HepG2 (cell line): ENCODE measurements around the gene CAMKMT. TPM values are rescaled to one million over a fixed set of nuclear protein-coding genes. Genes with fewer than 3 reads are reported as not detected.

ENCODE experiments used
- ATAC-seq: fragments of 200-7000 bp; cut with Tn5 transposase; 3 replicates; pipeline ENCODE4 v1.9.1; 2020; ENCODE audit warnings: mild to moderate bottlenecking, moderate library complexity
- BruUV-seq: library from RNA; stranded (reverse); fragments of 400-500 nt; replicated peaks from 2 replicates; lab custom pipeline; 2021; lab: Mats Ljungman, UMichigan
- CTCF ChIA-PET: fragments of 300-600 bp; formaldehyde crosslinking; extraction: SDS; loops from one replicate; lab custom pipeline; 2021; ENCODE audit warnings: low total read pairs, inconsistent platforms, low intra/inter-chr PET ratio; lab: Yijun Ruan, JAX
- POLR2A ChIA-PET: fragments of 350-600 bp; sonication (Branson Sonifier 250); formaldehyde crosslinking; loops from one replicate; lab custom pipeline; 2020; ENCODE audit warnings: antibody characterized with exemption, inconsistent platforms; lab: Yijun Ruan, JAX
- DNase-seq: peaks from one replicate; pipeline ENCODE4 v3.0.0-alpha.2; 2015; ENCODE audit warnings: low spot score
- FAIRE-seq: peaks from 3 replicates; lab custom pipeline; 2011; peaks lifted over from hg19 to GRCh38; lab: Jason Lieb, UNC
- H2AFZ ChIP-seq: one replicate; pipeline ENCODE4 v1.6.1; 2011; ENCODE audit warnings: low read length, inconsistent platforms
- H3K27ac ChIP-seq: fragments of 300-600 bp; 3 replicates; pipeline ENCODE4 v1.8.0; 2011; ENCODE audit warnings: mixed run types, mild to moderate bottlenecking, mixed read lengths, low read length, inconsistent platforms; ENCODE audit not compliant: insufficient read depth; ENCODE audit errors: extremely low read length
- H3K27me3 ChIP-seq, 2 experiments: fragments of 200-600 bp in 1 of 2; 2 replicates in 1 of 2; 3 replicates in 1 of 2; pipeline versions ENCODE4 v1.6.0 to v1.8.0; 2011; ENCODE audit warnings: low read length in 2 of 2, mild to moderate bottlenecking in 2 of 2, moderate library complexity in 2 of 2, inconsistent platforms in 1 of 2; ENCODE audit not compliant: insufficient read depth in 2 of 2, control insufficient read depth in 1 of 2
- H3K36me3 ChIP-seq, 2 experiments: fragments of 200-600 bp in 1 of 2; replicated peaks in 1 of 2; 2 replicates in 1 of 2; 3 replicates in 1 of 2; pipeline versions ENCODE4 v1.5.1 to v1.8.0; 2011; ENCODE audit warnings: low read length in 2 of 2, inconsistent platforms in 1 of 2; ENCODE audit not compliant: insufficient read depth in 2 of 2, control insufficient read depth in 1 of 2
- H3K4me1 ChIP-seq: 2 replicates; pipeline ENCODE4 v1.5.1; 2012; ENCODE audit warnings: low read length, inconsistent platforms; ENCODE audit not compliant: insufficient read depth
- H3K4me2 ChIP-seq: 2 replicates; pipeline ENCODE4 v1.6.0; 2011; ENCODE audit warnings: low read depth, low read length, inconsistent platforms
- H3K4me3 ChIP-seq, 3 experiments: fragments of 200-600 bp in 1 of 3; sonication (generic), shearing (Covaris generic) in 1 of 3; replicated peaks in 1 of 3; 2 replicates each; pipeline ENCODE4 v1.5.1; 2011 to 2016; ENCODE audit warnings: low read length in 3 of 3, inconsistent platforms in 2 of 3, low read depth in 2 of 3, mild to moderate bottlenecking in 2 of 3, control low read depth in 1 of 3, mixed read lengths in 1 of 3; ENCODE audit not compliant: insufficient read depth in 1 of 3
- H3K79me2 ChIP-seq: one replicate; pipeline ENCODE4 v1.6.1; 2011; ENCODE audit warnings: low read length, inconsistent platforms; ENCODE audit not compliant: insufficient read depth
- H3K9ac ChIP-seq: 2 replicates; pipeline ENCODE4 v1.6.0; 2011; ENCODE audit warnings: mild to moderate bottlenecking, low read depth, low read length, inconsistent platforms; ENCODE audit not compliant: insufficient read depth
- H3K9me3 ChIP-seq: 2 replicates; pipeline ENCODE4 v1.5.1; 2012; ENCODE audit warnings: mild to moderate bottlenecking, low read length
- H4K20me1 ChIP-seq: 2 replicates; pipeline ENCODE4 v1.6.0; 2011; ENCODE audit warnings: inconsistent platforms, mild to moderate bottlenecking, low read length, moderate library complexity; ENCODE audit not compliant: insufficient read depth
- DPF2 ChIP-seq: sonication (generic); formaldehyde crosslinking; IDR thresholded peaks from 2 replicates; pipeline ENCODE4 v1.4.0; 2020; ENCODE audit warnings: mild to moderate bottlenecking, low read depth, missing genetic modification reagents, borderline replicate concordance
- FOXP1 ChIP-seq, 2 experiments: fragments of 450-650 bp in 1 of 2; IDR thresholded peaks; 2 replicates each; pipeline ENCODE4 v1.6.1; 2017 to 2018; ENCODE audit warnings: antibody characterized with exemption in 1 of 2
- KDM3A ChIP-seq: IDR thresholded peaks from 2 replicates; pipeline ENCODE4 v1.6.1; 2018; ENCODE audit warnings: low read depth, missing compliant biosample characterization
- KLF12 ChIP-seq: sonication (generic); formaldehyde crosslinking; IDR thresholded peaks from 2 replicates; pipeline ENCODE4 v1.4.0; 2020; ENCODE audit warnings: missing genetic modification reagents, borderline replicate concordance
- MBD4 ChIP-seq: IDR thresholded peaks from 2 replicates; pipeline ENCODE4 v1.6.1; 2012; ENCODE audit warnings: low read length, inconsistent platforms, borderline replicate concordance
- NFE2 ChIP-seq: sonication (generic); formaldehyde crosslinking; IDR thresholded peaks from 2 replicates; pipeline ENCODE4 v1.4.0; 2020; ENCODE audit warnings: missing genetic modification reagents
- NFYC ChIP-seq: IDR thresholded peaks from 2 replicates; pipeline ENCODE4 v1.6.1; 2016; ENCODE audit warnings: missing genetic modification reagents, missing compliant biosample characterization
- NR2F2 ChIP-seq: IDR thresholded peaks from 2 replicates; pipeline ENCODE4 v1.6.1; 2012; ENCODE audit warnings: low read depth, inconsistent platforms, borderline replicate concordance
- REXO4 ChIP-seq: sonication (generic); formaldehyde crosslinking; IDR thresholded peaks from 2 replicates; pipeline ENCODE4 v1.8.0; 2022; ENCODE audit warnings: missing genetic modification reagents, mild to moderate bottlenecking, borderline replicate concordance
- SALL1 ChIP-seq: sonication (generic); formaldehyde crosslinking; IDR thresholded peaks from 2 replicates; pipeline ENCODE4 v1.8.0; 2022; ENCODE audit warnings: mild to moderate bottlenecking, missing genetic modification reagents
- ZNF83 ChIP-seq: sonication (generic); formaldehyde crosslinking; IDR thresholded peaks from 2 replicates; pipeline ENCODE4 v1.4.0; 2020; ENCODE audit warnings: missing genetic modification reagents, mild to moderate bottlenecking, borderline replicate concordance
- ZSCAN25 ChIP-seq: sonication (generic); formaldehyde crosslinking; IDR thresholded peaks from 2 replicates; pipeline ENCODE4 v1.8.0; 2022; ENCODE audit warnings: mild to moderate bottlenecking, missing genetic modification reagents
- WGBS: methylation state at CpG from one replicate; pipeline ENCODE4 v1.1.6; 2017; ENCODE audit warnings: low lambda C conversion rate; 5-methylcytosine and 5-hydroxymethylcytosine counted together
- in situ Hi-C: cut with HindIII; loops from 2 replicates; pipeline ENCODE4 v1.10.0; 2017; ENCODE audit warnings: low pct_unique_long_range_greater_than_20kb; ENCODE audit not compliant: extremely low pct_ligation_motif_present
- intact Hi-C: fragments of 100-400 bp; cut with micrococcal nuclease; formaldehyde crosslinking; loops from one replicate; pipeline ENCODE4 v1.10.0; 2022; ENCODE audit not compliant: unreplicated experiment
- polyA plus RNA-seq, 8 experiments: library from polyadenylated mRNA; depleted of rRNA in 3 of 8; stranded (reverse) in 7 of 8; unstranded in 1 of 8; fragments of >200 nt; fragmentation: Illumina TruSeq in 4 of 8; extraction: Trizol in 4 of 8; gene quantifications; 2 replicates each; pipeline versions ENCODE4 v1.2.1 to v1.2.3, GENCODE V29; 2011 to 2016; ENCODE audit warnings: low read depth in 4 of 8, missing spikeins in 1 of 8, mixed read lengths in 1 of 8; ENCODE audit not compliant: insufficient read depth in 1 of 8
- total RNA-seq, 5 experiments: library from RNA; depleted of rRNA; stranded (reverse); fragments of >200 nt; fragmentation: Illumina TruSeq; extraction: Trizol; gene quantifications; 2 replicates each; pipeline ENCODE4 v1.2.3, GENCODE V29; 2016; ENCODE audit warnings: low read depth in 1 of 5
- TF ChIP-seq, protein P1 (sequence below): fragments of 450-650 bp; IDR thresholded peaks from 2 replicates; pipeline ENCODE4 v1.6.1; 2016
- TF ChIP-seq, protein P2 (sequence below): sonication (generic); formaldehyde crosslinking; IDR thresholded peaks from 2 replicates; pipeline ENCODE4 v1.4.0; 2020; ENCODE audit warnings: missing genetic modification reagents
- TF ChIP-seq, protein P3 (sequence below): sonication (generic); formaldehyde crosslinking; IDR thresholded peaks from 2 replicates; pipeline ENCODE4 v1.4.0; 2020; ENCODE audit warnings: missing genetic modification reagents; ENCODE audit errors: not compliant biosample characterization
- TF ChIP-seq, protein P4 (sequence below): sonication (generic); formaldehyde crosslinking; IDR thresholded peaks from 2 replicates; pipeline ENCODE4 v1.4.0; 2020; ENCODE audit warnings: missing genetic modification reagents, borderline replicate concordance
- TF ChIP-seq, protein P5 (sequence below): sonication (generic); formaldehyde crosslinking; conservative IDR thresholded peaks from 2 replicates; pipeline ENCODE4 v1.8.0; 2022; ENCODE audit warnings: missing genetic modification reagents

Gene CAMKMT
- total and polyA plus RNA-seq, 2 of the 13 experiments (the other 11 are each of a cell fraction or from before 2014, with no cell fraction given), result 6.9 to 20.8 TPM

DNA sequence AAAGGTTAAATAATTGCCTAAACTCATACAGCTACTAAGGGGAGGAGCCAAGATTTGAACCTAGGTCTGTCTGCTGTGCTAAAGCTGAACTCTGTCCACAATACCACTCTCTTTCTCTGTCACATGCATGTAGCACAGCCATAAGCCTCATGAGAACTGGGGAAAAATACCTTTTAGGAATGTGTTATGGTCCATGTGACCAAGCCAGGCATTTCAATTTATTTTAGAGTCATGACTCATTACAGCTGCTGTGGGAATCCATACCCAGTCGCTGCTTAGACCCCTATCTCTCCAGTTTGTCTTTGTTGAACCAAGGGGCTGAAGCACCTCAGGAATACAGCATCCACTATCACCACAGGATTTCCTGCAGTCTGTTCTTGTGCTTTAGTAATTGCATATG is 379.8 kb downstream of the CAMKMT start:
- H3K27me3 ChIP-seq, result no peaks in the 10 kb centered on the region
- no peaks in the 10 kb centered on the region for H4K20me1 ChIP-seq
- ChIA-PET POLR2A (no interaction called here), CTCF (no interaction called here)
- H2AFZ ChIP-seq, result no peak overlapping the region
- whole genome bisulfite sequencing, result 85% methylated on average over 1 of the region's 1 CpG
- FAIRE-seq (no peak), ATAC-seq (peak; percentile 68)
- no peak overlapping the region for H3K27ac ChIP-seq
- intact Hi-C loops (loop anchor here (10.0 kb wide), 1 partner anchor 193 kb away; no protein-coding TSS in a partner anchor), in situ Hi-C loops (no loop called here)
- no TSS peak for BruUV-seq
- H3K4me3 ChIP-seq, result no peak overlapping the region
- H3K4me1 ChIP-seq, result peaks cover 29% of the 10 kb centered on the region
- H3K79me2 ChIP-seq, result no peaks in the 10 kb centered on the region
- TF ChIP-seq REXO4 (CRISPR knock-in tag) (no peak), MBD4 (no peak), KDM3A (CRISPR knock-in tag) (no peak), NR2F2 (no peak), NFYC (CRISPR knock-in tag) (no peak), FOXP1 (IDR thresholded peaks at IDR 0.05) (no peak), FOXP1 (CRISPR knock-in tag; IDR thresholded peaks at IDR 0.05) (no peak), NFE2 (CRISPR knock-in tag) (no peak), KLF12 (CRISPR knock-in tag) (no peak), DPF2 (CRISPR knock-in tag) (no peak), SALL1 (CRISPR knock-in tag) (no peak), ZNF83 (no peak), ZSCAN25 (CRISPR knock-in tag) (no peak)
- TF ChIP-seq, protein P1, sequence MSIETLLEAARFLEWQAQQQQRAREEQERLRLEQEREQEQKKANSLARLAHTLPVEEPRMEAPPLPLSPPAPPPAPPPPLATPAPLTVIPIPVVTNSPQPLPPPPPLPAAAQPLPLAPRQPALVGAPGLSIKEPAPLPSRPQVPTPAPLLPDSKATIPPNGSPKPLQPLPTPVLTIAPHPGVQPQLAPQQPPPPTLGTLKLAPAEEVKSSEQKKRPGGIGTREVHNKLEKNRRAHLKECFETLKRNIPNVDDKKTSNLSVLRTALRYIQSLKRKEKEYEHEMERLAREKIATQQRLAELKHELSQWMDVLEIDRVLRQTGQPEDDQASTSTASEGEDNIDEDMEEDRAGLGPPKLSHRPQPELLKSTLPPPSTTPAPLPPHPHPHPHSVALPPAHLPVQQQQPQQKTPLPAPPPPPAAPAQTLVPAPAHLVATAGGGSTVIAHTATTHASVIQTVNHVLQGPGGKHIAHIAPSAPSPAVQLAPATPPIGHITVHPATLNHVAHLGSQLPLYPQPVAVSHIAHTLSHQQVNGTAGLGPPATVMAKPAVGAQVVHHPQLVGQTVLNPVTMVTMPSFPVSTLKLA, result no peak
- TF ChIP-seq, protein P2, sequence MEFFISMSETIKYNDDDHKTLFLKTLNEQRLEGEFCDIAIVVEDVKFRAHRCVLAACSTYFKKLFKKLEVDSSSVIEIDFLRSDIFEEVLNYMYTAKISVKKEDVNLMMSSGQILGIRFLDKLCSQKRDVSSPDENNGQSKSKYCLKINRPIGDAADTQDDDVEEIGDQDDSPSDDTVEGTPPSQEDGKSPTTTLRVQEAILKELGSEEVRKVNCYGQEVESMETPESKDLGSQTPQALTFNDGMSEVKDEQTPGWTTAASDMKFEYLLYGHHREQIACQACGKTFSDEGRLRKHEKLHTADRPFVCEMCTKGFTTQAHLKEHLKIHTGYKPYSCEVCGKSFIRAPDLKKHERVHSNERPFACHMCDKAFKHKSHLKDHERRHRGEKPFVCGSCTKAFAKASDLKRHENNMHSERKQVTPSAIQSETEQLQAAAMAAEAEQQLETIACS (CRISPR knock-in tag), result no peak
- TF ChIP-seq, protein P3, sequence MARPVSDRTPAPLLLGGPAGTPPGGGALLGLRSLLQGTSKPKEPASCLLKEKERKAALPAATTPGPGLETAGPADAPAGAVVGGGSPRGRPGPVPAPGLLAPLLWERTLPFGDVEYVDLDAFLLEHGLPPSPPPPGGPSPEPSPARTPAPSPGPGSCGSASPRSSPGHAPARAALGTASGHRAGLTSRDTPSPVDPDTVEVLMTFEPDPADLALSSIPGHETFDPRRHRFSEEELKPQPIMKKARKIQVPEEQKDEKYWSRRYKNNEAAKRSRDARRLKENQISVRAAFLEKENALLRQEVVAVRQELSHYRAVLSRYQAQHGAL, result no peak
- TF ChIP-seq, protein P4, sequence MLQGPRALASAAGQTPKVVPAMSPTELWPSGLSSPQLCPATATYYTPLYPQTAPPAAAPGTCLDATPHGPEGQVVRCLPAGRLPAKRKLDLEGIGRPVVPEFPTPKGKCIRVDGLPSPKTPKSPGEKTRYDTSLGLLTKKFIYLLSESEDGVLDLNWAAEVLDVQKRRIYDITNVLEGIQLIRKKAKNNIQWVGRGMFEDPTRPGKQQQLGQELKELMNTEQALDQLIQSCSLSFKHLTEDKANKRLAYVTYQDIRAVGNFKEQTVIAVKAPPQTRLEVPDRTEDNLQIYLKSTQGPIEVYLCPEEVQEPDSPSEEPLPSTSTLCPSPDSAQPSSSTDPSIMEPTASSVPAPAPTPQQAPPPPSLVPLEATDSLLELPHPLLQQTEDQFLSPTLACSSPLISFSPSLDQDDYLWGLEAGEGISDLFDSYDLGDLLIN (CRISPR knock-in tag), result no peak
- TF ChIP-seq, protein P5, sequence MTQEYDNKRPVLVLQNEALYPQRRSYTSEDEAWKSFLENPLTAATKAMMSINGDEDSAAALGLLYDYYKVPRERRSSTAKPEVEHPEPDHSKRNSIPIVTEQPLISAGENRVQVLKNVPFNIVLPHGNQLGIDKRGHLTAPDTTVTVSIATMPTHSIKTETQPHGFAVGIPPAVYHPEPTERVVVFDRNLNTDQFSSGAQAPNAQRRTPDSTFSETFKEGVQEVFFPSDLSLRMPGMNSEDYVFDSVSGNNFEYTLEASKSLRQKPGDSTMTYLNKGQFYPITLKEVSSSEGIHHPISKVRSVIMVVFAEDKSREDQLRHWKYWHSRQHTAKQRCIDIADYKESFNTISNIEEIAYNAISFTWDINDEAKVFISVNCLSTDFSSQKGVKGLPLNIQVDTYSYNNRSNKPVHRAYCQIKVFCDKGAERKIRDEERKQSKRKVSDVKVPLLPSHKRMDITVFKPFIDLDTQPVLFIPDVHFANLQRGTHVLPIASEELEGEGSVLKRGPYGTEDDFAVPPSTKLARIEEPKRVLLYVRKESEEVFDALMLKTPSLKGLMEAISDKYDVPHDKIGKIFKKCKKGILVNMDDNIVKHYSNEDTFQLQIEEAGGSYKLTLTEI, result no peak
- TF ChIP-seq, all 625 proteins: peak for 0
- peak; percentile 31 for DNase-seq
- no peaks in the 10 kb centered on the region for H3K36me3 ChIP-seq
- peaks cover 7% of the 10 kb centered on the region for H3K9me3 ChIP-seq
- H3K9ac ChIP-seq, result no peak overlapping the region
- no peak overlapping the region for H3K4me2 ChIP-seq
